Fibroblast of pulmonary artery (primary cell): ENCODE data around the gene KCNQ2.

Experiments
- DNase-seq: peaks from one replicate; pipeline ENCODE4 v3.0.0-alpha.2; 2010; ENCODE audit warnings: low read depth
- H3K4me3 ChIP-seq: replicated peaks from 2 replicates; pipeline ENCODE4 v1.5.1; 2011; ENCODE audit warnings: low read depth, mild to moderate bottlenecking, control low read depth, low read length, moderate library complexity
- CTCF ChIP-seq: IDR thresholded peaks from 2 replicates; pipeline ENCODE4 v1.5.1; 2011; ENCODE audit warnings: mild to moderate bottlenecking, control low read depth, low read length, inconsistent platforms; ENCODE audit errors: missing control alignments

Gene KCNQ2

GRCh38 chr20:63357921-63358905 lies 114.2 kb downstream of the KCNQ2 start:
- H3K4me3 ChIP-seq = no peak overlapping the region
- no peak for TF ChIP-seq CTCF
- no peak for DNase-seq

GRCh38 chr20:63356931-63357879 lies 115.2 kb downstream of the KCNQ2 start:
- TF ChIP-seq CTCF = no peak
- H3K4me3 ChIP-seq = no peak overlapping the region
- DNase-seq = no peak

- H3K4me3 ChIP-seq = no peak overlapping the region
- no peak for DNase-seq
- TF ChIP-seq CTCF = no peak
Observed at GRCh38 chr20:63356511-63356910, 115.9 kb downstream of the KCNQ2 start.

- TF ChIP-seq CTCF = no peak
- no peak for DNase-seq
- no peak overlapping the region for H3K4me3 ChIP-seq
Observed at GRCh38 chr20:63355781-63356295, 116.6 kb downstream of the KCNQ2 start.

DNA sequence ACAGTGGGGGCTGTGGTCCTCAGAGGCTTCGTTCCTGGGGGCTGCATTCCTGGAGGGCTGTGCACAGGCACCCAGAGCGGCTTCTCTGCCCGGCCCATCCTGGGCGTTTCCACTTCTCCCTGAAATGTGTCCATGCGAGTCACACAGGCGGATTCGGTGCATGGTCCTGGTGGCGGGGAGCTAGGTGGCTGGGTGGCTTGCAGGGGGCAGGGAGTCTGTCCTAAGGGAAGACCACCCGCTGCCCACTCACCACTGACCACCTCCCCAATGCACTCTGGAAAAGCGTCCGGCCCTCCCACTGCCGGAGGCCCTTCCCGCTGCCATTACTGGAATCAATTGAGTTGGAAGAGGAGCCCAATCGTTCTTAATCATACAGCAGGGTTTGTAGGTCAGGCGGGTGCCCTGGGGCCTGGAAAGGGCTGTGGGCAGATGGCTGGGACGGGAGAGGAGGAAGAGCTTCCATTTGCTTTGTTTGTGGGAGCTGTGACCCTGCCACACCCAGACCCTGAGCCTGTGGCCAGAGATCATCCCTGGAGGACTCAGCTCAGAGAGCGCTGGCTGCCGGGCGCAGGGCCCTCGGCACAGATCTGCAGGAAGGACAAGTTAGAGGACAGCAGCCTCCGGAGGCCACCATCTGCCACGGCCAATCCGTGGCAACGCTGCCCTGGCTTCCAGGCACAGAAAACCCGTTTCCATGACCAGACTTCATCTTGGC lies 117.7 kb downstream of the KCNQ2 start:
- no peak for TF ChIP-seq CTCF
- no peak for DNase-seq
- no peak overlapping the region for H3K4me3 ChIP-seq

GRCh38 chr20:63352811-63353221 lies 119.6 kb downstream of the KCNQ2 start:
- no peak for DNase-seq
- TF ChIP-seq CTCF = no peak
- H3K4me3 ChIP-seq = no peak overlapping the region
